HUES48 (cell line): ENCODE measurements around the gene ETV6.
"Not testable (repeated sequence)": the region's sequence is repeated elsewhere in the genome, so short reads cannot be mapped to it uniquely, and the experiment has no call there.

ENCODE experiments used
- H3K27ac ChIP-seq: one replicate; pipeline ENCODE4 v1.7.0; 2013; ENCODE audit warnings: low read depth, low read length, inconsistent platforms
- H3K27me3 ChIP-seq: 2 replicates; pipeline ENCODE4 v1.6.1; 2013; ENCODE audit warnings: mild to moderate bottlenecking, low read length; ENCODE audit not compliant: control insufficient read depth, insufficient read depth
- H3K36me3 ChIP-seq: 2 replicates; pipeline ENCODE4 v1.6.1; 2013; ENCODE audit warnings: low read length; ENCODE audit not compliant: control insufficient read depth, insufficient read depth
- H3K4me1 ChIP-seq: 2 replicates; pipeline ENCODE4 v1.6.1; 2013; ENCODE audit warnings: mild to moderate bottlenecking, low read length; ENCODE audit not compliant: control insufficient read depth, insufficient read depth
- H3K4me3 ChIP-seq: 2 replicates; pipeline ENCODE4 v1.5.1; 2013; ENCODE audit warnings: mild to moderate bottlenecking, low read depth, low read length
- H3K9ac ChIP-seq: 2 replicates; pipeline ENCODE4 v1.6.1; 2013; ENCODE audit warnings: mild to moderate bottlenecking, low read depth, low read length, moderate library complexity
- H3K9me3 ChIP-seq: 2 replicates; pipeline ENCODE4 v1.6.1; 2013; ENCODE audit warnings: low read length; ENCODE audit not compliant: control insufficient read depth, insufficient read depth

The ETV6 gene

GRCh38 chr12:11904124-11904523 is 254.7 kb downstream of the ETV6 start:
- Histone ChIP-seq H3K9me3 (peaks cover 10% of the 10 kb centered on the region), H3K27me3 (no peaks in the 10 kb centered on the region), H3K36me3 (no peaks in the 10 kb centered on the region)

GRCh38 chr12:11905534-11905933 is 256.1 kb downstream of the ETV6 start:
- no peaks in the 10 kb centered on the region for H3K4me1 ChIP-seq
- H3K9me3 ChIP-seq: peaks cover 13% of the 10 kb centered on the region
- no peaks in the 10 kb centered on the region for H3K36me3 ChIP-seq
- no peak overlapping the region for H3K9ac ChIP-seq
- no peaks in the 10 kb centered on the region for H3K27me3 ChIP-seq
- no peak overlapping the region for H3K27ac ChIP-seq
- no peak overlapping the region for H3K4me3 ChIP-seq

More at GRCh38 chr12:11904124-11904523, 254.7 kb downstream of the ETV6 start:
- Histone ChIP-seq H3K9ac (no peak overlapping the region), H3K27ac (no peak overlapping the region), H3K4me3 (no peak overlapping the region), H3K4me1 (no peaks in the 10 kb centered on the region)

- H3K9ac ChIP-seq: no peak overlapping the region
- no peaks in the 10 kb centered on the region for H3K36me3 ChIP-seq
- H3K4me3 ChIP-seq: no peak overlapping the region
- no peak overlapping the region for H3K27ac ChIP-seq
- no peaks in the 10 kb centered on the region for H3K27me3 ChIP-seq
- no peaks in the 10 kb centered on the region for H3K4me1 ChIP-seq
- H3K9me3 ChIP-seq: peaks cover 13% of the 10 kb centered on the region
Measured at GRCh38 chr12:11906286-11906935, 256.9 kb downstream of the ETV6 start.

GRCh38 chr12:11907625-11908024 is 258.2 kb downstream of the ETV6 start:
- no peak overlapping the region for H3K27ac ChIP-seq
- no peaks in the 10 kb centered on the region for H3K27me3 ChIP-seq
- H3K9ac ChIP-seq: no peak overlapping the region
- no peaks in the 10 kb centered on the region for H3K4me1 ChIP-seq
- no peak overlapping the region for H3K4me3 ChIP-seq
- H3K36me3 ChIP-seq: no peaks in the 10 kb centered on the region
- peaks cover 13% of the 10 kb centered on the region for H3K9me3 ChIP-seq

- H3K9me3 ChIP-seq: peaks cover 13% of the 10 kb centered on the region
- not testable (repeated sequence) for H3K9ac ChIP-seq, H3K4me1 ChIP-seq, H3K27ac ChIP-seq, H3K27me3 ChIP-seq, H3K36me3 ChIP-seq, H3K4me3 ChIP-seq
Measured at GRCh38 chr12:11909406-11909805, 259.9 kb downstream of the ETV6 start.

- Histone ChIP-seq H3K9ac (no peak overlapping the region), H3K4me3 (no peak overlapping the region)
Measured at GRCh38 chr12:11916113-11916512, 266.6 kb downstream of the ETV6 start.

GRCh38 chr12:11916771-11917170 is 267.3 kb downstream of the ETV6 start:
- Histone ChIP-seq H3K27ac (no peak overlapping the region), H3K27me3 (no peaks in the 10 kb centered on the region; the same call in 1 of the 2 replicates), H3K9ac (no peak overlapping the region), H3K4me1 (no peaks in the 10 kb centered on the region), H3K4me3 (no peak overlapping the region), H3K36me3 (no peaks in the 10 kb centered on the region), H3K9me3 (no peaks in the 10 kb centered on the region)

More at GRCh38 chr12:11916113-11916512, 266.6 kb downstream of the ETV6 start:
- H3K9me3 ChIP-seq: no peaks in the 10 kb centered on the region
- H3K36me3 ChIP-seq: no peaks in the 10 kb centered on the region
- H3K27me3 ChIP-seq: no peaks in the 10 kb centered on the region; the same call in 1 of the 2 replicates
- H3K27ac ChIP-seq: no peak overlapping the region
- no peaks in the 10 kb centered on the region for H3K4me1 ChIP-seq

GRCh38 chr12:11917501-11917900 is 268.0 kb downstream of the ETV6 start:
- Histone ChIP-seq H3K4me1 (no peaks in the 10 kb centered on the region), H3K4me3 (no peak overlapping the region), H3K9me3 (no peaks in the 10 kb centered on the region)

GRCh38 chr12:11920231-11920630 is 270.8 kb downstream of the ETV6 start:
- H3K9ac ChIP-seq: no peak overlapping the region
- no peak overlapping the region for H3K27ac ChIP-seq
- no peak overlapping the region for H3K4me3 ChIP-seq
- H3K27me3 ChIP-seq: no peaks in the 10 kb centered on the region; the same call in 1 of the 2 replicates
- no peaks in the 10 kb centered on the region for H3K9me3 ChIP-seq
- no peaks in the 10 kb centered on the region for H3K36me3 ChIP-seq
- H3K4me1 ChIP-seq: no peaks in the 10 kb centered on the region

More at GRCh38 chr12:11917501-11917900, 268.0 kb downstream of the ETV6 start:
- no peaks in the 10 kb centered on the region; the same call in 1 of the 2 replicates for H3K27me3 ChIP-seq
- H3K36me3 ChIP-seq: no peaks in the 10 kb centered on the region
- H3K27ac ChIP-seq: no peak overlapping the region
- no peak overlapping the region for H3K9ac ChIP-seq

GRCh38 chr12:11922361-11922760 is 272.9 kb downstream of the ETV6 start:
- H3K27me3 ChIP-seq: no peaks in the 10 kb centered on the region; the same call in 1 of the 2 replicates
- no peak overlapping the region for H3K4me3 ChIP-seq
- H3K9ac ChIP-seq: no peak overlapping the region
- no peaks in the 10 kb centered on the region for H3K9me3 ChIP-seq
- no peak overlapping the region for H3K27ac ChIP-seq
- no peaks in the 10 kb centered on the region for H3K36me3 ChIP-seq
- H3K4me1 ChIP-seq: no peaks in the 10 kb centered on the region

- no peak overlapping the region for H3K27ac ChIP-seq
- H3K9me3 ChIP-seq: no peaks in the 10 kb centered on the region
- no peak overlapping the region for H3K9ac ChIP-seq
- H3K27me3 ChIP-seq: no peaks in the 10 kb centered on the region; the same call in 1 of the 2 replicates
- H3K4me3 ChIP-seq: no peak overlapping the region
- H3K4me1 ChIP-seq: no peaks in the 10 kb centered on the region
- no peaks in the 10 kb centered on the region for H3K36me3 ChIP-seq
Measured at GRCh38 chr12:11923067-11923466, 273.6 kb downstream of the ETV6 start.
